Ectodermal cell (in vitro differentiated cells): ENCODE results near the gene FAM221A.

ENCODE experiments used
- H3K27ac ChIP-seq: 2 replicates; pipeline ENCODE4 v1.7.0; 2013; ENCODE audit warnings: mild to moderate bottlenecking, low read depth, low read length; ENCODE audit not compliant: insufficient read depth, poor library complexity, severe bottlenecking
- H3K27me3 ChIP-seq: 2 replicates; pipeline ENCODE4 v1.7.0; 2013; ENCODE audit warnings: mild to moderate bottlenecking, low read length; ENCODE audit not compliant: insufficient read depth, control insufficient read depth, poor library complexity, severe bottlenecking
- H3K36me3 ChIP-seq: one replicate; pipeline ENCODE4 v1.7.0; 2013; ENCODE audit warnings: low read length; ENCODE audit not compliant: control insufficient read depth, insufficient read depth
- H3K4me1 ChIP-seq: one replicate; pipeline ENCODE4 v1.7.0; 2013; ENCODE audit warnings: low read length; ENCODE audit not compliant: control insufficient read depth, insufficient read depth
- H3K4me3 ChIP-seq: 2 replicates; pipeline ENCODE4 v1.7.0; 2013; ENCODE audit warnings: low read depth, low read length, control low read depth; ENCODE audit not compliant: insufficient read depth
- H3K9me3 ChIP-seq: 2 replicates; pipeline ENCODE4 v1.7.0; 2013; ENCODE audit warnings: mild to moderate bottlenecking, low read length, moderate library complexity; ENCODE audit not compliant: control insufficient read depth
- WGBS, 2 experiments: methylation state at CpG; one replicate each; pipeline ENCODE4 v1.1.7; 2013; ENCODE audit warnings: missing lambda C conversion rate in 2 of 2; 5-methylcytosine and 5-hydroxymethylcytosine counted together

Gene FAM221A

DNA sequence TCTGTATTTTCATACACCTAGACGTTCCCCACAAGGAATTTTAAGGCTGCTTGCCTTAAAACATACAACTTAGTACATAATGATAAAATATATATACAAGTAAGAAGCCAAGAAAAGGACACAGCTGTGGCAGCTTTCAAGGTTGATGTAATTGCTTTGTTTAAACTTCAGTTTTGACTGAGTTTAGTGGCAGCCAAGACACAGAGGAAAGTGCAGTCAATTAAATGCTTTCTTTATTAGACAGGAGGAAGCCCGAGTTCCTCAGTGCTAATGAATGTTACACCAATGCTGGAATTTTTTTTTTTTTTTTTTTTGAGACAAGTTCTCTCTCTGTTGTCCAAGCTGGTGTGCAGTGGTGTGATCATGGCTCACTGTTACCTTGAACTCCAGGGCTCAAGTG is 18.8 kb downstream of the FAM221A start:
- WGBS, 2 experiments = 85 to 93% methylated on average over 1 of the region's 2 CpGs
- H3K4me3 ChIP-seq = no peak overlapping the region

GRCh38 chr7:23700046-23700445 is 20.0 kb downstream of the FAM221A start:
- 96 to 100% methylated on average over 3 to 4 of the region's 4 CpGs for WGBS, 2 experiments

More for the DNA sequence above, 18.8 kb downstream of the FAM221A start:
- Histone ChIP-seq H3K27me3 (no peaks in the 10 kb centered on the region), H3K4me1 (no peaks in the 10 kb centered on the region), H3K27ac (no peak overlapping the region), H3K9me3 (no peaks in the 10 kb centered on the region), H3K36me3 (no peaks in the 10 kb centered on the region)

DNA sequence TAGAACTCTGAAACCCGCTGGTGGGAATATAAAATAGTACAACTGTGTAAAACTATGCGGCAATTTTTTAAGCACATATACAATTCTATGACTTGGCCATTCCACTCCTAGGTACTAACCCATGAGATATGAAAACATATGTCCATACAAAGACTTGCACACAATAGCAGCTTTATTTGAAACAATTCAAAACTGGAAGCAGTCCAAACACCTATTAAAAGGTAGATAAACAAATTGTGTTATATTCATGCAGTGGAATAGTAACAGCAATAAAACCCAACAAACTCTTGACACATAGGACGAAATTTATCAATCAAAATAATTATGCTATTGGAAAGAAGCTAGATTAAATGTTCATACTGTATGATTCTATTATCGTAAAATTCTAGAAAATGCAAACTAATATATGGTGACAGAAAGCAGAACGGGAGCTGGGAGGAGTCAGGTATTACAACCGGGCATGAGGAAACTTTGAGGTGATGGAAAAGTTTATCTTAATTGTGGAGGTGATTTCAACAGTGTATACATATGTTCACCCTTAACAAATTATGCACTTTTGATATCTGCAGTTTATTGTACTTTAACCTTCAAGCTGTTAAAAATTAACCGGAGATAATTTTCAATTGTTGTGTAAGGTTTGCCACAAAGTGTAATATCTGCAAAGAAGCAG is 29.2 kb downstream of the FAM221A start:
- Histone ChIP-seq H3K4me1 (no peaks in the 10 kb centered on the region), H3K27ac (no peak overlapping the region), H3K4me3 (no peak overlapping the region), H3K9me3 (no peaks in the 10 kb centered on the region), H3K36me3 (peaks cover 6% of the 10 kb centered on the region), H3K27me3 (no peaks in the 10 kb centered on the region)
- WGBS, 2 experiments = 94 to 98% methylated on average over 4 to 6 of the region's 7 CpGs

More at GRCh38 chr7:23700046-23700445, 20.0 kb downstream of the FAM221A start:
- Histone ChIP-seq H3K27ac (no peak overlapping the region), H3K9me3 (no peaks in the 10 kb centered on the region), H3K4me1 (no peaks in the 10 kb centered on the region), H3K36me3 (no peaks in the 10 kb centered on the region), H3K27me3 (no peaks in the 10 kb centered on the region), H3K4me3 (no peak overlapping the region)

- 96% methylated on average over 32 to 33 of the region's 33 CpGs for WGBS, 2 experiments
- Histone ChIP-seq H3K9me3 (no peaks in the 10 kb centered on the region), H3K4me1 (no peaks in the 10 kb centered on the region), H3K36me3 (peaks cover 6% of the 10 kb centered on the region), H3K4me3 (no peak within 1 kb of the TSS), H3K27me3 (no peaks in the 10 kb centered on the region), H3K27ac (no peak within 1 kb of the TSS)
These were observed 30.0 kb downstream of the FAM221A start, which contains the start of gene STK31 for GRCh38 chr7:23710000-23710399. STK31 (plus strand) TSS chr7:23710219; CDS start chr7:23710286, 67 bp downstream.

DNA sequence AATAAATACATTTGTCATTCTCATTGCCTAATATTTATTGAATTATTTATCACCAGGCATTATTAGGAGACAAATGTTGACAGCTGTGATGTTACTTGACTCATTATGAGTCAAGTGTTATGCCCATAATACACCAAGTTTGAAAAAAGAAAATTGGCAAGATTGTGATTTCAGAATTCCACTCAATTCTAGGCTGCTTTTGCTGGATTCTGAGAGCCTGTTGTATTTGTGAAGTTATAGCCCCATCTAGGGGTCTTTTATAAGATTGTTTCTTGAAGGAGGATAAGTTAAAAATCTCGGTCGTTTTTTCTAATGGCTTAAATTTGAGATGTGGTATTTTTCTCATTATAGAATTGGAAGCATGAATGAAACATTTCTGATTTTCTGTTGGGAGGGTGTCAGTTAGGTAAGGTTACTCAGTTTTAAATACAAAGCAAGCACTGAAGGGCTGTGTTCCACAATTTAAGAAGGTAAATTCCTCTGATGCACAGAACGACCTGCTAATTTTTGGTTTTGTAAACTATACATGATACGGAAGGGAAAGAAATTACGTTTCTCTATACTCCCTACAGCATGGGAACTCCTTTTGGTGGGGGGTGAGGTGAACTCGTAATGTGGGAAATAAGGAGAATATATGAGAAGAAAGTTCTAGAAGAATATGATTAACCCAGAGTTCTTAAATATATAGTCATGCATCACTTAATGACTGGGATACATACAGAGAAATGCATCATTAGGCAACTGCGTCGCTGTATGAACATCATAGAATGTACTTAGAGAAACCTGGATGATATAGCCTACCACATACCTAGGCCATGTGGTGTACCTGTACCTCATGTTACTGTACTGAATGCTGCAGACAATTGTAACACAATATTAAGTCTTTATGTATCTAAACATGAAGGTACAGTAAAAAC is 32.6 kb downstream of the FAM221A start:
- Histone ChIP-seq H3K4me3 (no peak overlapping the region), H3K27ac (no peak overlapping the region), H3K36me3 (no peaks in the 10 kb centered on the region), H3K4me1 (no peaks in the 10 kb centered on the region), H3K9me3 (no peaks in the 10 kb centered on the region), H3K27me3 (no peaks in the 10 kb centered on the region)
- WGBS, 2 experiments = 54 to 62% methylated on average over 7 of the region's 8 CpGs

DNA sequence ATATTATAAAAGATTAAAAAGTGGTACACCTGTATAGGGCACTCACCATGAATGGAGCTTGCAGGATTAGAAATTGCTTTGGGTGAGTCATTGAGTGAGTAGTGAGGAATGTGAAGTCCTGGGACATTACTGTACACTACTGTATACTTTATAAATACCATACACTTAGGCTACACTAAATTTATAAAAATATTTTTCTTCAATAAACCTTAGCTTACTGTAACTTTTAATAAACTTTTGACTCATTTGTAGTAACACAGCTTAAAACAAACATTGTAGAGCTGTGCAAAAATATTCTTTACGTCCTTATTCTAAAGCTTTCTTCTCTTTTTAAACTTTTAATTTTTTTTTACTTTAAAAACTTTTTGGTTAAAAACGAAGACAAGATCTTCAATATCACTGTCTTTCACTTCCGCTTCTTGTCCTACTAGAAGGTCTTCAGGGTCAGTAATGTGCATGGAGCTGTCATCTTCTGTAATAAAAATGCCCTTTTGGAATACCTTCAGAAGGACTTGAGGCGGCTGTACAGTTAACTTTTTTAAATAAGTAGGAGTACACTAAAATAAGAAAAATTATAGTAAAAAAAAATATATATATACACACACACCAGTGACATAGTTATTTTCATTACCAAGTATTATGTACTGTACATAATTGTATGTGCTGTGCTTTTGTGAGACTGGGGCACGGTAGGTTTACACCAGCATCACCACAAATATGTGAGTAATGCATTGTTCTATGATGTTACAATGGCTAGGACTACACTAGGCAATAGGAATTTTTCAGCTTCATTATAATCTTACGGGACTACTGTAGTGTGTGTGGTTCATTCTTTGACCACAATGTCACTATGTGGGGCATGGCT is 33.5 kb downstream of the FAM221A start:
- no peaks in the 10 kb centered on the region for H3K36me3 ChIP-seq
- H3K4me1 ChIP-seq = no peaks in the 10 kb centered on the region
- no peaks in the 10 kb centered on the region for H3K27me3 ChIP-seq
- no peak overlapping the region for H3K4me3 ChIP-seq
- no peak overlapping the region for H3K27ac ChIP-seq
- 84 to 89% methylated on average over 4 to 5 of the region's 6 CpGs for WGBS, 2 experiments
- H3K9me3 ChIP-seq = no peaks in the 10 kb centered on the region

GRCh38 chr7:23714150-23714464 is 34.1 kb downstream of the FAM221A start:
- Histone ChIP-seq H3K9me3 (no peaks in the 10 kb centered on the region), H3K36me3 (no peaks in the 10 kb centered on the region), H3K4me3 (no peak overlapping the region), H3K27ac (no peak overlapping the region), H3K4me1 (no peaks in the 10 kb centered on the region), H3K27me3 (no peaks in the 10 kb centered on the region)
- WGBS, 2 experiments = 69 to 71% methylated on average over 2 of the region's 2 CpGs

DNA sequence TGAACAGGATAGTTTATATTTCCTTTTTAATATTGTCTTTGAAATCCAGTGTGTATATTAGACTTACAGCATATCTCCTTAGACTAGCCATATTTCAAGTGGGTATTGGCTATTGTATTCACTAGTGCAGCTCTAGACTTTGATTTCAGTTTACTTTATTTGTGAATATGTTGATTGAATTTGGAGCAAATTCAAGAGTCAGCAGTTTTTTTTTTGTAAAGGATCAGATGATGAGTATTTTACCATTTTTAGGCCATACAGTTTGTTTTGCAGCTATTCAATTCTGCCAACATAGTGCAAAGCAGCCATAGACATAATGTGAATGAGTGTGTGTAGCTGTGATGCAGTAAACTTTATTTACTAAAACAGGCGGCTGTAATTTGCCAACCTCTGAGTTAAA is 34.6 kb downstream of the FAM221A start:
- Histone ChIP-seq H3K4me3 (no peak overlapping the region), H3K4me1 (no peaks in the 10 kb centered on the region), H3K27ac (no peak overlapping the region), H3K36me3 (no peaks in the 10 kb centered on the region), H3K9me3 (no peaks in the 10 kb centered on the region), H3K27me3 (no peaks in the 10 kb centered on the region)
- WGBS, 2 experiments = 100% methylated on average over 1 of the region's 1 CpG

- Histone ChIP-seq H3K36me3 (no peaks in the 10 kb centered on the region), H3K4me3 (no peak overlapping the region), H3K4me1 (no peaks in the 10 kb centered on the region), H3K27ac (no peak overlapping the region), H3K27me3 (no peaks in the 10 kb centered on the region), H3K9me3 (no peaks in the 10 kb centered on the region)
- 69 to 80% methylated on average over 6 of the region's 6 CpGs for WGBS, 2 experiments
These were observed 35.1 kb downstream of the FAM221A start for GRCh38 chr7:23715099-23715498.

DNA sequence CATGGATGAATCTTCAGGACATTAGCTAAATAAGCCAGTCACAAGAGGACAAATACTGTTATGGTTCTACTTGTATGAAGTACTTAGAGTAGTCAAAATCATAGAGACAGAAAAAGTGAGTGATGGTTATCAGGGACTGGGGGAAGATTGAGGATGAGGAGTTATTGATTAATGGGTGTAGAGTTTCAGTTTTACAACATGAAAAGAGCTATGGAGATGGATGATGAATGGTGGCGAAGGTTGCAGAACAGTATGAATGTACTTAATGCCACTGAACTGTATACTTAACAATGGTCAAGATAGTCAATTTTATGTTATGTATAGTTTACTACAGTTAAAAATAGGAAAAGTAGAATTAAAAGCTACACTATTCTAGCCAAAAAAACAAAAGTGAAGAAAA is 37.8 kb downstream of the FAM221A start:
- no peaks in the 10 kb centered on the region for H3K4me1 ChIP-seq
- no peaks in the 10 kb centered on the region for H3K9me3 ChIP-seq
- H3K27me3 ChIP-seq = no peaks in the 10 kb centered on the region
- H3K27ac ChIP-seq = no peak overlapping the region
- H3K36me3 ChIP-seq = no peaks in the 10 kb centered on the region
- H3K4me3 ChIP-seq = no peak overlapping the region
- 94% methylated on average over 1 of the region's 1 CpG; no CpG with 5 or more reads in 1 of the 2 experiments for WGBS, 2 experiments
